Endothelial cell of umbilical vein (primary cell): ENCODE results near the gene NLGN1. TPM values are rescaled to one million over a fixed set of nuclear protein-coding genes. Genes with fewer than 3 reads are reported as not detected.

Experiments used
- BruUV-seq: library from RNA; stranded (reverse); fragments of 400-500 nt; replicated peaks from 2 replicates; lab custom pipeline; 2021; lab: Mats Ljungman, UMichigan
- CTCF ChIA-PET: fragments of 300-600, 350-600 bp; sonication (Branson Sonifier 250); formaldehyde crosslinking; loops from one replicate; lab custom pipeline; 2021; ENCODE audit warnings: antibody characterized with exemption, inconsistent platforms; lab: Charles Lee
- POLR2A ChIA-PET: fragments of 300-600, 350-600 bp; sonication (Branson Sonifier 250); formaldehyde crosslinking; loops from one replicate; lab custom pipeline; 2021; ENCODE audit warnings: antibody characterized with exemption, inconsistent platforms; lab: Charles Lee
- DNase-seq: peaks from one replicate; pipeline ENCODE4 v3.0.0-alpha.2; 2011; ENCODE audit warnings: low read depth, low spot score
- FAIRE-seq: peaks from 2 replicates; lab custom pipeline; 2011; peaks lifted over from hg19 to GRCh38; lab: Jason Lieb, UNC
- H2AFZ ChIP-seq: 2 replicates; pipeline ENCODE4 v1.6.0; 2012; ENCODE audit warnings: low read depth, low read length, control low read depth, inconsistent platforms
- H3K27ac ChIP-seq: 2 replicates; pipeline ENCODE4 v1.5.1; 2011; ENCODE audit warnings: low read depth, mild to moderate bottlenecking, control low read depth, low read length, moderate library complexity; ENCODE audit not compliant: insufficient read depth
- H3K27me3 ChIP-seq, 2 experiments: 2 replicates each; pipeline versions ENCODE4 v1.6.0 to v1.6.1; 2011; ENCODE audit warnings: low read length in 2 of 2, mixed read lengths in 1 of 2; ENCODE audit not compliant: control insufficient read depth in 2 of 2, insufficient read depth in 2 of 2
- H3K36me3 ChIP-seq, 2 experiments: 2 replicates in 1 of 2; 3 replicates in 1 of 2; pipeline ENCODE4 v1.5.1; 2011; ENCODE audit warnings: low read length in 2 of 2, mild to moderate bottlenecking in 1 of 2, moderate library complexity in 1 of 2; ENCODE audit not compliant: control insufficient read depth in 2 of 2, insufficient read depth in 2 of 2; ENCODE audit errors: extremely low read depth in 1 of 2
- H3K4me1 ChIP-seq: 3 replicates; pipeline ENCODE4 v1.5.1; 2011; ENCODE audit warnings: mild to moderate bottlenecking, low read length; ENCODE audit not compliant: control insufficient read depth, insufficient read depth; ENCODE audit errors: extremely low read depth
- H3K4me2 ChIP-seq: 2 replicates; pipeline ENCODE4 v1.6.1; 2011; ENCODE audit warnings: low read length, control low read depth, mixed read lengths; ENCODE audit not compliant: insufficient read depth
- H3K4me3 ChIP-seq, 3 experiments: fragments of 200-600 bp in 1 of 3; sonication (generic), shearing (Covaris generic) in 1 of 3; replicated peaks in 1 of 3; 2 replicates each; pipeline ENCODE4 v1.5.1; 2011 to 2016; ENCODE audit warnings: control low read depth in 3 of 3, low read length in 3 of 3, mild to moderate bottlenecking in 2 of 3, inconsistent platforms in 1 of 3, low read depth in 1 of 3, moderate library complexity in 1 of 3; ENCODE audit not compliant: insufficient read depth in 1 of 3
- H3K79me2 ChIP-seq: 2 replicates; pipeline ENCODE4 v1.6.0; 2012; ENCODE audit warnings: low read length, inconsistent platforms; ENCODE audit not compliant: control insufficient read depth, insufficient read depth
- H3K9ac ChIP-seq: replicated peaks from 2 replicates; pipeline ENCODE3; 2011; ENCODE audit warnings: low read length, control low read depth; ENCODE audit not compliant: insufficient read depth; ENCODE audit errors: extremely low read depth
- H3K9me1 ChIP-seq: replicated peaks from 3 replicates; pipeline ENCODE4 v1.6.0; 2011; ENCODE audit warnings: mild to moderate bottlenecking, low read length; ENCODE audit not compliant: control insufficient read depth, insufficient read depth; ENCODE audit errors: extremely low read depth
- H3K9me3 ChIP-seq: replicated peaks from 2 replicates; pipeline ENCODE4 v1.5.1; 2012; ENCODE audit warnings: low read length, inconsistent platforms; ENCODE audit not compliant: control insufficient read depth, insufficient read depth
- H4K20me1 ChIP-seq: replicated peaks from 2 replicates; pipeline ENCODE3; 2011; ENCODE audit warnings: mild to moderate bottlenecking, low read length; ENCODE audit not compliant: control insufficient read depth, insufficient read depth; ENCODE audit errors: extremely low read depth
- EZH2 ChIP-seq: IDR thresholded peaks from 2 replicates; pipeline ENCODE4 v1.6.1; 2012; ENCODE audit warnings: borderline replicate concordance, low read depth, mild to moderate bottlenecking, moderate library complexity, low read length, inconsistent platforms; ENCODE audit not compliant: severe bottlenecking
- FOS ChIP-seq: IDR thresholded peaks from 2 replicates; pipeline ENCODE4 v1.6.1; 2011; ENCODE audit warnings: mild to moderate bottlenecking, low read length, moderate library complexity, borderline replicate concordance; ENCODE audit not compliant: insufficient read depth
- GATA2 ChIP-seq: IDR thresholded peaks from 2 replicates; pipeline ENCODE4 v1.7.0; 2011; ENCODE audit warnings: low read depth, mild to moderate bottlenecking, moderate library complexity, mixed read lengths, low read length; ENCODE audit not compliant: insufficient read length, insufficient read depth
- JUN ChIP-seq: IDR thresholded peaks from 2 replicates; pipeline ENCODE4 v1.6.1; 2011; ENCODE audit warnings: borderline replicate concordance, low read depth; ENCODE audit not compliant: insufficient read length, insufficient read depth
- MYC ChIP-seq: IDR thresholded peaks from one replicate; pipeline ENCODE4 v1.6.1; 2011; ENCODE audit warnings: mild to moderate bottlenecking, low read depth, low read length
- POLR2A ChIP-seq: IDR thresholded peaks from 2 replicates; pipeline ENCODE4 v1.6.1; 2012; ENCODE audit warnings: low read depth, mild to moderate bottlenecking, control low read depth, low read length
- POLR2AphosphoS5 ChIP-seq: IDR thresholded peaks from 2 replicates; pipeline ENCODE4 v1.6.1; 2012; ENCODE audit warnings: low read depth, mild to moderate bottlenecking, control low read depth, low read length, moderate library complexity; ENCODE audit not compliant: insufficient read depth
- dilution Hi-C: fragments of 300-500 bp; cut with MboI; formaldehyde crosslinking; loops from one replicate; pipeline ENCODE4 v1.15.0; 2019; ENCODE audit warnings: low sequenced_read_pairs; ENCODE audit not compliant: extremely low pct_ligation_motif_present
- intact Hi-C: fragments of 100-400 bp; cut with micrococcal nuclease; formaldehyde crosslinking; loops from one replicate; pipeline ENCODE4 v1.10.0; 2022
- polyA plus RNA-seq, 4 experiments: library from polyadenylated mRNA; depleted of rRNA in 3 of 4; stranded (reverse) in 3 of 4; unstranded in 1 of 4; fragments of >200 nt; gene quantifications; 2 replicates each; pipeline versions ENCODE4 v1.2.1 to v1.2.3, GENCODE V29; 2011 to 2012; ENCODE audit warnings: missing spikeins in 1 of 4
- total RNA-seq: library from RNA; stranded (reverse); gene quantifications from 2 replicates; pipeline ENCODE4 v1.2.3, GENCODE V29; 2021
- TF ChIP-seq, protein P1 (sequence below), 2 donors: IDR thresholded peaks; 1 replicate in 1 of 2; 2 replicates in 1 of 2; pipeline ENCODE4 v1.5.1; 2011; ENCODE audit warnings: low read length in 2 of 2, mild to moderate bottlenecking in 2 of 2, moderate library complexity in 2 of 2, control low read depth in 1 of 2, inconsistent platforms in 1 of 2, low read depth in 1 of 2; ENCODE audit not compliant: insufficient read depth in 1 of 2; ENCODE audit errors: extremely low read depth in 1 of 2
- TF ChIP-seq, protein P2 (sequence below): IDR thresholded peaks from 2 replicates; pipeline ENCODE4 v1.6.1; 2011; ENCODE audit not compliant: insufficient read depth, insufficient read length

The NLGN1 gene
- total and polyA plus RNA-seq, 2 donors (not counting 3 experiments of a cell fraction or from before 2014, with no cell fraction given) = 7.9 to 16.3 TPM

DNA sequence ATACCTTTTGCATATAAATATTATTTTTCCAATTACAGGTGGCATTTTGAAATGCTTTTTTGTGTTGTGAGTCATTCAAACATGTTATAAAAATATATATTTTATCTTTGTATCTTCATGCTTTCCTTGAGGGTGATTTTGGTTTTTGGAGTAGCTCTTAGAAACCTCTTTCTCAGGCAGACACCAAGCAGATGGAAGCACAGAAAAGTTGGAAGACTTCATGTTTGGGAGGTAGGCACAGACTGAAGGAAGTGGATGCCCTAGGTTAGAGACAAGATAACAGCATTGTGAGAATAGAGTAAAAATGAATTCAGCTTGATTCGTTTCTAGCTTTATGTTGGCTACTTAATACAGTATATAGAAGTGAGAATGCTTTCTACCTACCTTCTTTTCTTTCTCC is 338.3 kb downstream of the NLGN1 start:
- Histone ChIP-seq H3K27ac (no peak overlapping the region), H4K20me1 (no peaks in the 10 kb centered on the region), H3K79me2 (no peaks in the 10 kb centered on the region), H3K9me1 (no peaks in the 10 kb centered on the region), H3K4me3 (no peak overlapping the region), H3K4me2 (no peak overlapping the region), H3K27me3 (no peaks in the 10 kb centered on the region), H3K36me3 (no peaks in the 10 kb centered on the region), H2AFZ (no peak overlapping the region), H3K9ac (no peak overlapping the region), H3K9me3 (no peaks in the 10 kb centered on the region), H3K4me1 (peaks cover 43% of the 10 kb centered on the region)
- DNase-seq (no peak), FAIRE-seq (no peak)
- TF ChIP-seq JUN (no peak), FOS (no peak), MYC (no peak), POLR2A (no peak), EZH2 (no peak), POLR2AphosphoS5 (no peak), GATA2 (no peak)
- TF ChIP-seq, protein P1, sequence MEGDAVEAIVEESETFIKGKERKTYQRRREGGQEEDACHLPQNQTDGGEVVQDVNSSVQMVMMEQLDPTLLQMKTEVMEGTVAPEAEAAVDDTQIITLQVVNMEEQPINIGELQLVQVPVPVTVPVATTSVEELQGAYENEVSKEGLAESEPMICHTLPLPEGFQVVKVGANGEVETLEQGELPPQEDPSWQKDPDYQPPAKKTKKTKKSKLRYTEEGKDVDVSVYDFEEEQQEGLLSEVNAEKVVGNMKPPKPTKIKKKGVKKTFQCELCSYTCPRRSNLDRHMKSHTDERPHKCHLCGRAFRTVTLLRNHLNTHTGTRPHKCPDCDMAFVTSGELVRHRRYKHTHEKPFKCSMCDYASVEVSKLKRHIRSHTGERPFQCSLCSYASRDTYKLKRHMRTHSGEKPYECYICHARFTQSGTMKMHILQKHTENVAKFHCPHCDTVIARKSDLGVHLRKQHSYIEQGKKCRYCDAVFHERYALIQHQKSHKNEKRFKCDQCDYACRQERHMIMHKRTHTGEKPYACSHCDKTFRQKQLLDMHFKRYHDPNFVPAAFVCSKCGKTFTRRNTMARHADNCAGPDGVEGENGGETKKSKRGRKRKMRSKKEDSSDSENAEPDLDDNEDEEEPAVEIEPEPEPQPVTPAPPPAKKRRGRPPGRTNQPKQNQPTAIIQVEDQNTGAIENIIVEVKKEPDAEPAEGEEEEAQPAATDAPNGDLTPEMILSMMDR (IDR thresholded peaks at IDR 0.05; ENCODE audit: extremely low read depth in 1 of 2, insufficient read depth in 1 of 2, low read depth in 1 of 2, low read length in 2 of 2) = no peak
- TF ChIP-seq, protein P2, sequence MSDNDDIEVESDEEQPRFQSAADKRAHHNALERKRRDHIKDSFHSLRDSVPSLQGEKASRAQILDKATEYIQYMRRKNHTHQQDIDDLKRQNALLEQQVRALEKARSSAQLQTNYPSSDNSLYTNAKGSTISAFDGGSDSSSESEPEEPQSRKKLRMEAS = no peak
- intact Hi-C loops (no loop called here), dilution Hi-C loops (no loop called here)
- POLR2A ChIA-PET = no interaction called here
- CTCF ChIA-PET = interaction anchor here (0.9 to 1.4 kb wide), 2 partner anchors 9 to 140 kb away, joined by 3 to 5 read pairs; no protein-coding TSS in a partner anchor
- BruUV-seq = no TSS peak
